ENCODE results near the gene TMPO. TPM values are rescaled to one million over a fixed set of nuclear protein-coding genes. Genes with fewer than 3 reads are reported as not detected.
"Not testable (repeated sequence)": the region's sequence is repeated elsewhere in the genome, so short reads cannot be mapped to it uniquely, and the experiment has no call there.

Gene TMPO
- total and polyA plus RNA-seq, 4 experiments from 2014 or later, result 21.7 to 160 (median 98.0) TPM

DNA sequence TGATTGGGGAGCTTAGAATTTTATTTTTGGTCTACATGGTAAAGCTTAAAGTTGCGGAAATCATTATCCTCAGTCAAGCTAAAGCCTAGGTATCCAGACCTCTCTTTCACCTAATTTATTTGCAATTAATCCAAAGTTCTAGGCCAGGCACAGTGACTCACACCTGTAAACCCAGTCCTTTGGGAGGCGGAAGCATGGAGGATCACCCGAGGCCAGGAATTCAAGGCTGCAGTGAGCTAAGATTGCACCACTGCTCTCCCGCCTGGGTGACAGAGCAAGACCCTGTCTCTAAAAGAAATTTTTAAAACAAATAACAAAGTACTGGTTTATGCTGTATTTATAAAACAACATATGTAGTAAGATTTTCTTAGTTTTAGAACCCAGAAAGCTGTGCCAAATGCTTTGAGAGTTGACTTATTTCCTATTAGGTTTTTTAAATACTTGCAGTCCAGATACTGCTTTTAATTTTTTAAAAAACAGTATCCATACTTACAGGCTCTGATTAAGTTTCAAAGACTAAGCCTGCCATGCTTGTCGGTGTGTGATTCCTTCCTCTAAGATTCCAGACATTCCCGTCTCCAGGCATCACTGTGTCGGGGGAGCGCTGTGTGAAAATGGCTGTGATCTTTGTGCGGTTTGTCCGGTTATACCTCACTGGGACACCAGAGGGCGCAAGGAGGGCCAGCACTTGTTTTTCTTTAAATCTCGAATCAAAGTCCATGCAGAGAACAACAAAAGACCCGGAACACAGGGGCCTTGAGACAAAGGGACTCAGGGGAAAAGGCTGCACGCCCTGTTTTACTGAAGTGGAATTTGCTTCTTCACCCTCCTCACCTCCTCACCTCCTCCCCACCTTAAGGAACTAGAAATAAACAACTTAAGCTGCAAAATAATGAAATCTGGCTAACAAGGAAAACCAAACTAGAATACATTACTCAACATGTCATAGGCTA is 24.6 kb upstream of the TMPO start:
- H3K27ac Mint-ChIP-seq, result peak overlapping the region; percentile 51 to 95 (median 92)

GRCh38 chr12:98492580-98493140 is 22.7 kb upstream of the TMPO start:
- peaks cover 8% of the 10 kb centered on the region for H3K4me1 ChIP-seq (ENCODE audit: insufficient read depth, low read length)
- no peak overlapping the region for H3K4me3 ChIP-seq (ENCODE audit: low read length in 2 of 2)
- Mint-ChIP-seq H3K27ac (peak overlapping the region in 1 of 7 donors; percentile 36), H3K27me3 (peaks cover 0 to 1% of the 10 kb centered on the region in 2 donors), H3K4me1 (peaks cover 4 to 7% (median 5%) of the 10 kb centered on the region in 4 donors), H3K36me3 (no peaks in the 10 kb centered on the region), H3K4me3 (no peak overlapping the region), H3K9me3 (no peaks in the 10 kb centered on the region)
- ChIA-PET CTCF (ENCODE audit: partially characterized antibody) (interaction anchor here (1.5 to 9.3 kb wide), 7 partner anchors 8 to 161 kb away, joined by 4 to 326 read pairs (median 10); partner anchors contain the start of gene TMPO), POLR2A (ENCODE audit: partially characterized antibody) (interaction anchor here (1.7 to 3.8 kb wide), 3 partner anchors 8 to 24 kb away, joined by 7 to 109 read pairs (median 20); partner anchors contain the start of gene TMPO)
- no peaks in the 10 kb centered on the region for H3K27me3 ChIP-seq (ENCODE audit: insufficient read depth, low read length)
- DNase-seq, result no peak
- H3K9me3 ChIP-seq (ENCODE audit: control insufficient read depth in 1 of 2, low read length in 2 of 2), result no peaks in the 10 kb centered on the region
- no peak overlapping the region for H3K27ac ChIP-seq (ENCODE audit: low read depth, low read length)
- intact Hi-C loops (cut with micrococcal nuclease), result no loop called here
- no peaks in the 10 kb centered on the region for H3K36me3 ChIP-seq (ENCODE audit: insufficient read depth, low read length)

More for the DNA sequence above, 24.6 kb upstream of the TMPO start:
- H3K36me3 ChIP-seq (ENCODE audit: insufficient read depth, low read length), result no peaks in the 10 kb centered on the region
- no peaks in the 10 kb centered on the region for H3K9me3 ChIP-seq (ENCODE audit: control insufficient read depth in 1 of 2, low read length in 2 of 2)
- peaks cover 8% of the 10 kb centered on the region for H3K4me1 ChIP-seq (ENCODE audit: insufficient read depth, low read length)
- H3K27me3 ChIP-seq (ENCODE audit: insufficient read depth, low read length), result no peaks in the 10 kb centered on the region
- intact Hi-C loops (cut with micrococcal nuclease), result loop anchor here (1.0 kb wide), 5 partner anchors 13 to 164 kb away; no protein-coding TSS in a partner anchor
- H3K36me3 Mint-ChIP-seq, result no peaks in the 10 kb centered on the region
- CTCF ChIA-PET (ENCODE audit: partially characterized antibody), result interaction anchor here (0.7 to 9.3 kb wide), 26 partner anchors 10 to 1581 kb away, joined by 3 to 326 read pairs (median 4); partner anchors contain the start of gene TMPO
- H3K9me3 Mint-ChIP-seq, result no peaks in the 10 kb centered on the region
- H3K27me3 Mint-ChIP-seq, result peaks cover 0 to 1% of the 10 kb centered on the region in 2 donors
- POLR2A ChIA-PET (ENCODE audit: partially characterized antibody), result interaction anchor here (0.6 to 3.8 kb wide), 10 partner anchors 10 to 162 kb away, joined by 3 to 109 read pairs (median 4); partner anchors contain the start of genes SLC25A3 and TMPO
- H3K4me1 Mint-ChIP-seq, result peaks cover 4 to 7% (median 5%) of the 10 kb centered on the region in 4 donors
- H3K4me3 ChIP-seq (ENCODE audit: low read length in 2 of 2), result no peak overlapping the region
- no peak overlapping the region for H3K27ac ChIP-seq (ENCODE audit: low read depth, low read length)
- H3K4me3 Mint-ChIP-seq, result peak overlapping the region in 6 of 8 donors; percentile 28 to 78 (median 60)
- peak; percentile 77 to 82 (median 79) for DNase-seq

DNA sequence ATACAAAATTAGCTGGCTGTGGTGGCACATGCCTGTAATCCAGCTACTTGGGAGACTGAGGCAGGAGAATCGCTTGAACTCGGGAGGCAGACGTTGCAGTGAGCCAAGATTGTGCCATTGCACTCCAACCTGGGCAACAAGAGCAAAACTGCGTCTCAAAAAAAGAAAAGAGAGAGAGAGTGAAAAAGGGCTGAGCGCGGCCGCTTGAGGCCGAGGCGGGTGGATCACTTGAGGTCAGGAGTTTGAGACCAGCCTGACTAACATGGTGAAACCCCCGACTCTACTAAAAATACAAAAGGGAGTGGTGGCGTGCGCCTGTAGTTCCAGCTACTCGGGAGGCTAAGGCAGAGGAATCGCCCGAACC is 14.1 kb upstream of the TMPO start:
- H3K36me3 Mint-ChIP-seq, result peaks cover 0 to 20% of the 10 kb centered on the region in 2 donors
- H3K4me3 ChIP-seq (ENCODE audit: low read length in 2 of 2); H3K27me3 ChIP-seq (ENCODE audit: insufficient read depth, low read length); H3K9me3 ChIP-seq (ENCODE audit: control insufficient read depth in 1 of 2, low read length in 2 of 2); H3K27ac ChIP-seq (ENCODE audit: low read depth, low read length); DNase-seq; H3K36me3 ChIP-seq (ENCODE audit: insufficient read depth, low read length): not testable (repeated sequence)
- H3K4me1 Mint-ChIP-seq, result peaks cover 15 to 42% (median 30%) of the 10 kb centered on the region in 4 donors
- ChIA-PET CTCF (ENCODE audit: partially characterized antibody) (interaction anchor here (1.1 to 2.2 kb wide), 4 partner anchors 10 to 33 kb away, joined by 4 to 33 read pairs (median 10); no protein-coding TSS in a partner anchor), POLR2A (ENCODE audit: partially characterized antibody) (interaction anchor here (1.0 to 6.6 kb wide), 4 partner anchors 10 to 143 kb away, joined by 3 to 175 read pairs (median 10); partner anchors contain the start of genes IKBIP and TMPO)
- peaks cover 4 to 15% of the 10 kb centered on the region in 2 donors for H3K27me3 Mint-ChIP-seq
- peak overlapping the region in 3 of 7 donors; percentile 24 to 100 (median 83) for H3K27ac Mint-ChIP-seq
- intact Hi-C loops (cut with micrococcal nuclease), result loop anchor here (5.0 kb wide), 1 partner anchor 1701 kb away; the partner anchor contains the start of gene ACTR6
- peak overlapping the region; percentile 36 to 85 (median 66) for H3K4me3 Mint-ChIP-seq
- peaks cover 0 to 21% (median 2%) of the 10 kb centered on the region in 8 donors for H3K9me3 Mint-ChIP-seq
- peaks cover 16% of the 10 kb centered on the region for H3K4me1 ChIP-seq (ENCODE audit: insufficient read depth, low read length)

- Mint-ChIP-seq H3K27me3 (peaks cover 4 to 15% of the 10 kb centered on the region in 2 donors), H3K4me1 (peaks cover 17 to 42% (median 30%) of the 10 kb centered on the region in 4 donors), H3K36me3 (peaks cover 0 to 20% of the 10 kb centered on the region in 2 donors), H3K4me3 (peak overlapping the region; percentile 95 to 99 (median 98)), H3K27ac (peak overlapping the region; percentile 98 to 100 (median 100)), H3K9me3 (peaks cover 0 to 21% (median 2%) of the 10 kb centered on the region in 8 donors)
- no peaks in the 10 kb centered on the region for H3K36me3 ChIP-seq (ENCODE audit: insufficient read depth, low read length)
- intact Hi-C loops (cut with micrococcal nuclease), result loop anchor here (1.0 to 5.0 kb wide), 5 partner anchors 12 to 1699 kb away; partner anchors contain the start of genes ACTR6, APAF1, SLC25A3 and TMPO
- H3K9me3 ChIP-seq (ENCODE audit: control insufficient read depth in 1 of 2, low read length in 2 of 2), result no peaks in the 10 kb centered on the region
- no peaks in the 10 kb centered on the region for H3K27me3 ChIP-seq (ENCODE audit: insufficient read depth, low read length)
- H3K4me1 ChIP-seq (ENCODE audit: insufficient read depth, low read length), result peaks cover 16% of the 10 kb centered on the region
- H3K4me3 ChIP-seq (ENCODE audit: low read length in 2 of 2), result peak overlapping the region; percentile 72 to 93
- ChIA-PET POLR2A (ENCODE audit: partially characterized antibody) (interaction anchor here (0.7 to 6.6 kb wide), 7 partner anchors 9 to 141 kb away, joined by 3 to 175 read pairs (median 5); partner anchors contain the start of genes SLC25A3 and TMPO), CTCF (ENCODE audit: partially characterized antibody) (interaction anchor here (1.0 to 5.1 kb wide), 3 partner anchors 10 to 12 kb away, joined by 5 to 38 read pairs (median 6); partner anchors contain the start of gene TMPO)
- DNase-seq, result peak in 4 of 5 donors; percentile 83 to 86 (median 86)
- peak overlapping the region; percentile 85 for H3K27ac ChIP-seq (ENCODE audit: low read depth, low read length)
These were observed 12.1 kb upstream of the TMPO start for GRCh38 chr12:98503342-98503591.

DNA sequence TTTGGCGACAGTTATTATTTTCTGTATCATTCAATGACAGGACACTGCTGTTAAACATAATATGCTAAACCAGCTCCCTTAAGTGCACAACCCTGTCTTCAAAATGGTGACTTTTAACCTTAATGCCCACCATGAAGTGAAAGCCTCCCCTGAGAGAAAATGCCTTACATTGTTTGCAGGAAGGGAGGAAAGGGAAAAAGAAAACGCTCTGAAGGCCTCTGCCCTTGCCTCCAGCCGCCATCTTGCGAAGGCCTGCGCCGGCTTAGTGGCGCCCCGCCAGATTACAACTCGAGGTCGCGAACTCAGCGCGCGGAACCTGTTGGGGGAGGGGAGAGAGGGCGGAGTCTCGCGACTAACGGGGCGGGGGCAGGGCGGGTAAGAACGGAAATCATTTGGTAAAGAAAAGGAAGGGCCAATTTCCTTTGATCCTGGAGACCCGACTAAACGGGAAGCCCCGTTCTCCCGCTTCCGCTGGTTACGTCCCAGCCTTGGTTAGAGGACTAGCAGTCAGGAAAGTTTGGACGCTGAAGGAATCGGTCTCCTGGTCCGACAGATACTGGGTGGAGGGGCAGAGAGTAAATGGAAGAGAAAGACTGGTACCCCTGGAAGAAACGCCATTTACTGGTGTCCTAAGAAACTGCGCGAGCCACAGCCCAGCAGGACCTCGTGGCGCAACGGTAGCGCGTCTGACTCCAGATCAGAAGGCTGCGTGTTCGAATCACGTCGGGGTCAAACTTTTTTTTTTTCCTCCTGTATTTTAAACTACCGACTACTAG is 11.6 kb upstream of the TMPO start:
- Mint-ChIP-seq H3K4me1 (peaks cover 17 to 42% (median 29%) of the 10 kb centered on the region in 4 donors), H3K27me3 (peaks cover 4 to 15% of the 10 kb centered on the region in 2 donors), H3K27ac (peak overlapping the region; percentile 98 to 100 (median 100)), H3K36me3 (peaks cover 0 to 20% of the 10 kb centered on the region in 2 donors), H3K9me3 (peaks cover 0 to 20% (median 2%) of the 10 kb centered on the region in 8 donors), H3K4me3 (peak overlapping the region; percentile 95 to 99 (median 98))
- ChIA-PET CTCF (ENCODE audit: partially characterized antibody) (interaction anchor here (1.0 to 5.1 kb wide), 5 partner anchors 9 to 15 kb away, joined by 3 to 38 read pairs (median 6); partner anchors contain the start of gene TMPO), POLR2A (ENCODE audit: partially characterized antibody) (interaction anchor here (0.7 to 6.6 kb wide), 9 partner anchors 9 to 141 kb away, joined by 3 to 175 read pairs (median 4); partner anchors contain the start of genes IKBIP, SLC25A3 and TMPO)
- no peaks in the 10 kb centered on the region for H3K9me3 ChIP-seq (ENCODE audit: control insufficient read depth in 1 of 2, low read length in 2 of 2)
- H3K4me3 ChIP-seq (ENCODE audit: low read length in 2 of 2), result peak overlapping the region; percentile 72 to 93
- DNase-seq, result peak; percentile 90 to 94 (median 93)
- H3K27ac ChIP-seq (ENCODE audit: low read depth, low read length), result peak overlapping the region; percentile 85
- H3K27me3 ChIP-seq (ENCODE audit: insufficient read depth, low read length), result no peaks in the 10 kb centered on the region
- intact Hi-C loops (cut with micrococcal nuclease), result loop anchor here (1.0 to 5.0 kb wide), 5 partner anchors 12 to 1699 kb away; partner anchors contain the start of genes ACTR6, APAF1, SLC25A3 and TMPO
- H3K36me3 ChIP-seq (ENCODE audit: insufficient read depth, low read length), result no peaks in the 10 kb centered on the region
- H3K4me1 ChIP-seq (ENCODE audit: insufficient read depth, low read length), result peaks cover 16% of the 10 kb centered on the region

DNA sequence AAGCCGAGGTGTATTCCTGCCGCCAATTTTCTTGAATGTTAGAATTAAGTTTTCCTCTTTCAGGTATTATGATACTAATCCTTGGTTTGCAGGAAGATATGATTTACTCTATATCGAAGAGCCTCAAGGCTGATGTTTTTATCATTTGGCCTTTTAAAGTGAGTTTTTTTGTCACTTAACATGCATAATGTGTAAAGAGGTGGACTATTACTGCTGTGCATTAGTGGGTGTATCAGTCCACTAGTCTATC is 11.1 kb upstream of the TMPO start:
- H3K36me3 Mint-ChIP-seq, result peaks cover 0 to 20% of the 10 kb centered on the region in 2 donors
- Histone ChIP-seq H3K27me3 (ENCODE audit: insufficient read depth, low read length) (no peaks in the 10 kb centered on the region), H3K4me3 (ENCODE audit: low read length in 2 of 2) (peak overlapping the region; percentile 72 to 93), H3K27ac (ENCODE audit: low read depth, low read length) (peak overlapping the region; percentile 85), H3K36me3 (ENCODE audit: insufficient read depth, low read length) (no peaks in the 10 kb centered on the region), H3K4me1 (ENCODE audit: insufficient read depth, low read length) (peaks cover 16% of the 10 kb centered on the region), H3K9me3 (ENCODE audit: control insufficient read depth in 1 of 2, low read length in 2 of 2) (no peaks in the 10 kb centered on the region)
- DNase-seq, result no peak
- peaks cover 4 to 15% of the 10 kb centered on the region in 2 donors for H3K27me3 Mint-ChIP-seq
- ChIA-PET CTCF (ENCODE audit: partially characterized antibody) (interaction anchor here (1.1 to 5.1 kb wide), 3 partner anchors 11 to 15 kb away, joined by 3 to 38 read pairs (median 14); partner anchors contain the start of gene TMPO), POLR2A (ENCODE audit: partially characterized antibody) (interaction anchor here (1.0 to 6.6 kb wide), 5 partner anchors 10 to 140 kb away, joined by 3 to 175 read pairs (median 5); partner anchors contain the start of genes IKBIP, SLC25A3 and TMPO)
- H3K9me3 Mint-ChIP-seq, result peaks cover 0 to 20% (median 2%) of the 10 kb centered on the region in 8 donors
- H3K4me1 Mint-ChIP-seq, result peaks cover 17 to 42% (median 29%) of the 10 kb centered on the region in 4 donors
- intact Hi-C loops (cut with micrococcal nuclease), result loop anchor here (5.0 kb wide), 1 partner anchor 1698 kb away; the partner anchor contains the start of gene ACTR6
- H3K4me3 Mint-ChIP-seq, result peak overlapping the region; percentile 95 to 99 (median 98)
- H3K27ac Mint-ChIP-seq, result peak overlapping the region; percentile 98 to 100 (median 100)

Measured in CD4-positive, alpha-beta memory T cell (primary cell).